MM.1S (cell line): ENCODE measurements around the gene MOGAT1.

Experiments used
- EZH2 ChIP-seq: fragments of 300-600 bp; sonication (generic); optimal IDR thresholded peaks from 2 replicates; pipeline ENCODE3; 2017; ENCODE audit warnings: low read depth, mild to moderate bottlenecking, antibody characterized with exemption, low read length, mixed read lengths
- EZH2phosphoT487 ChIP-seq: fragments of 300-600 bp; sonication (generic); IDR thresholded peaks from 2 replicates; pipeline ENCODE4 v1.6.1; 2018; ENCODE audit warnings: antibody characterized with exemption, low read length
- TF ChIP-seq, protein P1 (sequence below): fragments of 300-600 bp; sonication (generic); IDR thresholded peaks from 2 replicates; pipeline ENCODE4 v1.5.1; 2016; ENCODE audit warnings: antibody characterized with exemption, low read length, mixed read lengths

DNA sequence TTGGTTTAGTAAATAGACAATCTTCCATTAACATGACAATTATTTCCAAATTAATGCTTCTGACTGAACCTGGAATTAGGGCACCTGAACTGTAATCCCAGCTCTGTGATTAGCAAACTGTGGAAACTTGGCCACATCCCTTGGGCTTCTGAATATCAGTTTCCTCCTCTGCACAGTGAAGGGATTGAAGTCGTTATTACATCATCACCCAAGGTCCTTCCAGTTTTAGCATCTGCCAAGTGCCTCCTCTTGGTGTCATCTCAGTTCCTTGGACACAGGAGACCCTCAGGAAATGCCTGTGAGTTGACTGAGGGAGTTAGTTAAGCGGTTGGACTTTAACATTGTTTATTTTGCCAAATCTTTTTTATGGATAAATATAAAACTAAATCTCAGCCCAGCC is 64.8 kb downstream of the MOGAT1 start:
- TF ChIP-seq, protein P1, sequence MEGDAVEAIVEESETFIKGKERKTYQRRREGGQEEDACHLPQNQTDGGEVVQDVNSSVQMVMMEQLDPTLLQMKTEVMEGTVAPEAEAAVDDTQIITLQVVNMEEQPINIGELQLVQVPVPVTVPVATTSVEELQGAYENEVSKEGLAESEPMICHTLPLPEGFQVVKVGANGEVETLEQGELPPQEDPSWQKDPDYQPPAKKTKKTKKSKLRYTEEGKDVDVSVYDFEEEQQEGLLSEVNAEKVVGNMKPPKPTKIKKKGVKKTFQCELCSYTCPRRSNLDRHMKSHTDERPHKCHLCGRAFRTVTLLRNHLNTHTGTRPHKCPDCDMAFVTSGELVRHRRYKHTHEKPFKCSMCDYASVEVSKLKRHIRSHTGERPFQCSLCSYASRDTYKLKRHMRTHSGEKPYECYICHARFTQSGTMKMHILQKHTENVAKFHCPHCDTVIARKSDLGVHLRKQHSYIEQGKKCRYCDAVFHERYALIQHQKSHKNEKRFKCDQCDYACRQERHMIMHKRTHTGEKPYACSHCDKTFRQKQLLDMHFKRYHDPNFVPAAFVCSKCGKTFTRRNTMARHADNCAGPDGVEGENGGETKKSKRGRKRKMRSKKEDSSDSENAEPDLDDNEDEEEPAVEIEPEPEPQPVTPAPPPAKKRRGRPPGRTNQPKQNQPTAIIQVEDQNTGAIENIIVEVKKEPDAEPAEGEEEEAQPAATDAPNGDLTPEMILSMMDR, result no peak
- TF ChIP-seq EZH2, result no peak
- no peak for TF ChIP-seq EZH2phosphoT487
